K562 (cell line): ENCODE measurements around the gene GIT2. TPM values are rescaled to one million over a fixed set of nuclear protein-coding genes. Genes with fewer than 3 reads are reported as not detected.

ENCODE experiments used
- ATAC-seq: fragments of 200-7000 bp; cut with Tn5 transposase; 3 replicates; pipeline ENCODE4 v1.9.1; 2020; ENCODE audit warnings: moderate library complexity
- BruUV-seq: library from RNA; stranded (reverse); fragments of 400-500 nt; replicated peaks from 2 replicates; lab custom pipeline; 2021; lab: Mats Ljungman, UMichigan
- CTCF ChIA-PET: fragments of 300-600 bp; formaldehyde crosslinking; extraction: SDS; loops from one replicate; lab custom pipeline; 2021; ENCODE audit warnings: low intra/inter-chr PET ratio; lab: Yijun Ruan, JAX
- POLR2A ChIA-PET: fragments of 300-600, 350-650 bp; sonication (Branson Sonifier 250); formaldehyde crosslinking; extraction: SDS; loops from one replicate; lab custom pipeline; 2021; ENCODE audit warnings: antibody characterized with exemption, inconsistent platforms; lab: Yijun Ruan, JAX
- DNase-seq, 4 experiments: peaks; one replicate each; pipeline versions ENCODE4 v3.0.0 to v3.0.0-alpha.2; 2011 to 2018; ENCODE audit warnings: low spot score in 3 of 4, mixed read lengths in 3 of 4; ENCODE audit errors: extremely low read depth in 1 of 4
- FAIRE-seq: peaks from 2 replicates; lab custom pipeline; 2011; peaks lifted over from hg19 to GRCh38; lab: Jason Lieb, UNC
- H2AFZ ChIP-seq: 2 replicates; pipeline ENCODE4 v1.6.0; 2011; ENCODE audit warnings: low read depth, low read length, control low read depth, inconsistent platforms
- H3K27ac ChIP-seq: fragments of 200-600 bp; 3 replicates; pipeline ENCODE4 v1.8.0; 2011; ENCODE audit warnings: low read depth, mild to moderate bottlenecking, control low read depth, inconsistent platforms, low read length, moderate library complexity, mixed read lengths; ENCODE audit errors: extremely low read depth
- H3K27me3 ChIP-seq, 2 experiments: fragments of 300-600 bp in 1 of 2; 2 replicates in 1 of 2; 3 replicates in 1 of 2; pipeline versions ENCODE4 v1.6.0 to v1.8.0; 2011; ENCODE audit warnings: inconsistent platforms in 2 of 2, low read length in 2 of 2, mild to moderate bottlenecking in 1 of 2, mixed read lengths in 1 of 2, moderate library complexity in 1 of 2; ENCODE audit not compliant: control insufficient read depth in 2 of 2, insufficient read depth in 2 of 2
- H3K36me3 ChIP-seq: fragments of 300-600 bp; 3 replicates; pipeline ENCODE4 v1.8.0; 2011; ENCODE audit warnings: mild to moderate bottlenecking, low read length, inconsistent platforms; ENCODE audit not compliant: control insufficient read depth, insufficient read depth
- H3K4me1 ChIP-seq, 2 experiments: fragments of 200-600 bp in 1 of 2; replicated peaks in 1 of 2; 2 replicates in 1 of 2; 3 replicates in 1 of 2; pipeline versions ENCODE4 v1.5.1 to v1.8.0; 2011; ENCODE audit warnings: inconsistent platforms in 2 of 2, low read length in 2 of 2, mild to moderate bottlenecking in 1 of 2, mixed read lengths in 1 of 2, moderate library complexity in 1 of 2; ENCODE audit not compliant: control insufficient read depth in 2 of 2, insufficient read depth in 2 of 2
- H3K4me2 ChIP-seq: 2 replicates; pipeline ENCODE4 v1.6.1; 2011; ENCODE audit warnings: low read length, control low read depth, inconsistent platforms, mixed read lengths; ENCODE audit not compliant: insufficient read depth
- H3K4me3 ChIP-seq: fragments of 200-600 bp; sonication (generic), shearing (Covaris generic); 2 replicates; pipeline ENCODE4 v1.5.1; 2016; ENCODE audit warnings: control low read depth, inconsistent platforms
- H3K79me2 ChIP-seq: fragments of 200-600 bp; 3 replicates; pipeline ENCODE4 v1.8.0; 2011; ENCODE audit warnings: low read length, inconsistent platforms; ENCODE audit not compliant: control insufficient read depth, insufficient read depth
- H3K9ac ChIP-seq, 2 experiments: 2 replicates each; pipeline versions ENCODE4 v1.6.0 to v1.6.1; 2011; ENCODE audit warnings: low read depth in 2 of 2, low read length in 2 of 2, control low read depth in 1 of 2, inconsistent platforms in 1 of 2, mild to moderate bottlenecking in 1 of 2, mixed read lengths in 1 of 2; ENCODE audit not compliant: insufficient read depth in 1 of 2
- H3K9me1 ChIP-seq: one replicate; pipeline ENCODE4 v1.6.0; 2011; ENCODE audit warnings: inconsistent platforms, mild to moderate bottlenecking, low read length, moderate library complexity; ENCODE audit not compliant: control insufficient read depth, insufficient read depth
- H3K9me3 ChIP-seq: replicated peaks from 2 replicates; pipeline ENCODE4 v1.5.1; 2011; ENCODE audit warnings: low read depth, low read length, inconsistent platforms; ENCODE audit not compliant: control insufficient read depth, insufficient read depth
- H4K20me1 ChIP-seq: replicated peaks from 2 replicates; pipeline ENCODE4 v1.6.1; 2011; ENCODE audit warnings: low read length, inconsistent platforms, mixed read lengths; ENCODE audit not compliant: control insufficient read depth, insufficient read depth
- CC2D1A ChIP-seq: fragments of 450-650 bp; IDR thresholded peaks from 2 replicates; pipeline ENCODE4 v1.6.1; 2017; ENCODE audit warnings: mild to moderate bottlenecking
- ETS1 ChIP-seq: conservative IDR thresholded peaks from 2 replicates; pipeline ENCODE4 v1.6.1; 2011; ENCODE audit warnings: low read depth, mild to moderate bottlenecking, low read length; ENCODE audit not compliant: control insufficient read depth
- ETV5 ChIP-seq: sonication (generic); formaldehyde crosslinking; IDR thresholded peaks from 2 replicates; pipeline ENCODE4 v1.4.0; 2020; ENCODE audit warnings: low read depth, mild to moderate bottlenecking, missing genetic modification reagents
- FOXP1 ChIP-seq: sonication (generic); formaldehyde crosslinking; IDR thresholded peaks from 2 replicates; pipeline ENCODE4 v1.8.0; 2022; ENCODE audit warnings: mild to moderate bottlenecking, missing genetic modification reagents
- MYC ChIP-seq, 2 experiments: fragments of 250-450 bp in 1 of 2; sonication (Bioruptor Pico) in 1 of 2; IDR thresholded peaks; 2 replicates each; pipeline versions ENCODE4 v1.5.1 to v1.6.1; 2012 to 2021; ENCODE audit warnings: low read depth in 2 of 2, borderline replicate concordance in 1 of 2, improper control_type of control experiment in 1 of 2, low read length in 1 of 2, mild to moderate bottlenecking in 1 of 2, moderate library complexity in 1 of 2
- NCOA4 ChIP-seq: fragments of 450-650 bp; IDR thresholded peaks from 2 replicates; pipeline ENCODE4 v1.6.1; 2018; ENCODE audit warnings: mild to moderate bottlenecking; ENCODE audit not compliant: partially characterized antibody
- PHTF2 ChIP-seq: fragments of 250-450 bp; sonication (Bioruptor Pico); IDR thresholded peaks from 2 replicates; pipeline ENCODE4 v1.5.0; 2021; ENCODE audit warnings: mild to moderate bottlenecking
- SP2 ChIP-seq: IDR thresholded peaks from 2 replicates; pipeline ENCODE4 v1.6.1; 2011; ENCODE audit warnings: mild to moderate bottlenecking, low read depth, low read length, moderate library complexity; ENCODE audit not compliant: poor library complexity, severe bottlenecking; ENCODE audit errors: extremely low read depth
- ZFP36 ChIP-seq: fragments of 150-350 bp; IDR thresholded peaks from 2 replicates; pipeline ENCODE4 v1.6.1; 2018; ENCODE audit warnings: low read length, low read depth; ENCODE audit not compliant: partially characterized antibody
- ZNF57 ChIP-seq: fragments of 450-650 bp; formaldehyde crosslinking; IDR thresholded peaks from 2 replicates; pipeline ENCODE4 v1.4.0; 2020; ENCODE audit warnings: mild to moderate bottlenecking, moderate library complexity
- ZNF592 ChIP-seq: fragments of 450-650 bp; IDR thresholded peaks from 2 replicates; pipeline ENCODE4 v1.6.1; 2017; ENCODE audit warnings: antibody characterized with exemption, mild to moderate bottlenecking
- WGBS: fragments of 100-300 bp; shearing (Covaris generic); methylation state at CpG from one replicate; pipeline ENCODE4 v1.1.6; 2016; ENCODE audit warnings: low coverage, mixed read lengths; ENCODE audit not compliant: insufficient coverage; ENCODE audit errors: missing lambda C conversion rate; 5-methylcytosine and 5-hydroxymethylcytosine counted together
- in situ Hi-C: fragments of 300-500 bp; cut with MboI; formaldehyde crosslinking; loops from 4 replicates; pipeline ENCODE4 v1.15.0; 2018; ENCODE audit warnings: inconsistent platforms, mixed read lengths
- intact Hi-C: fragments of 100-400 bp; cut with micrococcal nuclease; formaldehyde crosslinking; loops from 2 replicates; pipeline ENCODE4 v1.14.2; 2022
- polyA plus RNA-seq, 8 experiments: library from polyadenylated mRNA; depleted of rRNA in 4 of 8; stranded (reverse) in 5 of 8; unstranded in 3 of 8; fragments of >200 nt; fragmentation: Nextera tagmentation in 2 of 8; fragmentation: Illumina TruSeq in 1 of 8; extraction: Ambion mirVana in 2 of 8; extraction: Trizol in 1 of 8; gene quantifications; 2 replicates each; pipeline versions ENCODE4 v1.2.1 to v1.2.3, GENCODE V29; 2011 to 2014; ENCODE audit warnings: inconsistent platforms in 1 of 8, missing spikeins in 1 of 8
- total RNA-seq, 7 experiments: library from RNA; depleted of rRNA in 6 of 7; stranded (reverse); fragments of >200 nt in 6 of 7; fragmentation: Illumina TruSeq in 2 of 7; extraction: Trizol in 2 of 7; gene quantifications; 2 replicates each; pipeline versions ENCODE4 v1.2.1 to v1.2.3, GENCODE V29; 2011 to 2021; ENCODE audit warnings: low replicate concordance in 1 of 7

GIT2 gene
- total and polyA plus RNA-seq, 9 of the 15 experiments (the other 6 are each of a cell fraction or from before 2014, with no cell fraction given) = 4.0 to 30.4 (median 23.5) TPM

- Histone ChIP-seq H3K4me3 (no peak overlapping the region), H3K79me2 (no peaks in the 10 kb centered on the region), H3K9me1 (no peaks in the 10 kb centered on the region), H3K27ac (no peak overlapping the region), H3K27me3 (no peaks in the 10 kb centered on the region), H3K9me3 (no peaks in the 10 kb centered on the region), H2AFZ (no peak overlapping the region), H4K20me1 (no peaks in the 10 kb centered on the region), H3K4me2 (no peak overlapping the region), H3K4me1 (no peaks in the 10 kb centered on the region), H3K36me3 (peaks cover 56% of the 10 kb centered on the region; the same call in 2 of the 3 replicates), H3K9ac (no peak overlapping the region)
- no peak for TF ChIP-seq PHTF2 (CRISPR knock-in tag)
- no peak for TF ChIP-seq FOXP1 (CRISPR knock-in tag)
- no peak for TF ChIP-seq ETV5 (CRISPR knock-in tag)
- no peak for TF ChIP-seq CC2D1A
- TF ChIP-seq SP2 = no peak
- TF ChIP-seq ZNF592 = no peak
- no peak for TF ChIP-seq ETS1
- TF ChIP-seq ZFP36 = no peak
- no peak for TF ChIP-seq MYC (IDR thresholded peaks at IDR 0.05; ENCODE audit: low read depth, low read length)
- TF ChIP-seq MYC (CRISPR knock-in tag; IDR thresholded peaks at IDR 0.05; ENCODE audit: borderline replicate concordance, low read depth) = no peak
- TF ChIP-seq ZNF57 = no peak
- TF ChIP-seq NCOA4 = no peak
- POLR2A ChIA-PET = interaction anchor here (0.6 to 1.5 kb wide), 2 partner anchors 9 to 17 kb away, joined by 3 to 5 read pairs; no protein-coding TSS in a partner anchor
- intact Hi-C loops = no loop called here
- ATAC-seq = no peak
- no peak for FAIRE-seq
- DNase-seq = no peak
- no TSS peak for BruUV-seq
- CTCF ChIA-PET = no interaction called here
- in situ Hi-C loops = no loop called here
- WGBS = 96% methylated on average over 2 of the region's 2 CpGs
Observed at GRCh38 chr12:109968032-109968420, 28.1 kb downstream of the GIT2 start.
